Cardiac fibroblast (primary cell): ENCODE data around the gene MUC5B.

Experiments used
- DNase-seq, 2 donors: peaks; one replicate each; pipeline versions ENCODE4 v3.0.0 to v3.0.0-alpha.2; 2010; ENCODE audit warnings: low read depth in 2 of 2
- H3K4me3 ChIP-seq, 2 donors: replicated peaks in 1 of 2; 1 replicate in 1 of 2; 2 replicates in 1 of 2; pipeline ENCODE4 v1.5.1; 2011; ENCODE audit warnings: low read depth in 2 of 2, low read length in 2 of 2, mild to moderate bottlenecking in 2 of 2, moderate library complexity in 1 of 2
- CTCF ChIP-seq: IDR thresholded peaks from one replicate; pipeline ENCODE4 v1.5.1; 2011; ENCODE audit warnings: low read depth, mild to moderate bottlenecking, low read length, inconsistent platforms

MUC5B gene

GRCh38 chr11:1205121-1205986 is 17.5 kb upstream of the MUC5B start:
- no peak for TF ChIP-seq CTCF
- H3K4me3 ChIP-seq, result no peak overlapping the region
- no peak for DNase-seq

DNA sequence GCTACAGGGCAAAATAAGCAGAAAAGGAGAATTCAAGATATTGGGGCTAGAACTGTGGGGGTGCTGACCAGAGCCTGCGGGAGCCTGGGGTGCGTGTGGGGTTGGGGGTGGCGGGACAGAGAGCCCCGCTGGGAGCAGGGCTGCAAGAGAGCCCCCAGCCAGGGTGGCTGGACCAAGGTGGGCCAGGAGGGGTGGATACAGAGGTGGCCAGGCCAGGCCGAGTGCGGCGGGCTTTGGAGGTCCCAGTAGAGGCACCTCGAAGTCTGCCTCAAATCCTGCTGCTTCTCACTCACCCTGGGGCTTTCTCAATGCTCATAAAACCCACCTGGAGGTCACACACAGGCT is 16.9 kb upstream of the MUC5B start:
- no peak for DNase-seq
- no peak for TF ChIP-seq CTCF

GRCh38 chr11:1206391-1207271 is 16.2 kb upstream of the MUC5B start:
- H3K4me3 ChIP-seq, result no peak overlapping the region
- DNase-seq, result no peak
- TF ChIP-seq CTCF, result no peak

More for the DNA sequence above, 16.9 kb upstream of the MUC5B start:
- H3K4me3 ChIP-seq, result no peak overlapping the region

DNA sequence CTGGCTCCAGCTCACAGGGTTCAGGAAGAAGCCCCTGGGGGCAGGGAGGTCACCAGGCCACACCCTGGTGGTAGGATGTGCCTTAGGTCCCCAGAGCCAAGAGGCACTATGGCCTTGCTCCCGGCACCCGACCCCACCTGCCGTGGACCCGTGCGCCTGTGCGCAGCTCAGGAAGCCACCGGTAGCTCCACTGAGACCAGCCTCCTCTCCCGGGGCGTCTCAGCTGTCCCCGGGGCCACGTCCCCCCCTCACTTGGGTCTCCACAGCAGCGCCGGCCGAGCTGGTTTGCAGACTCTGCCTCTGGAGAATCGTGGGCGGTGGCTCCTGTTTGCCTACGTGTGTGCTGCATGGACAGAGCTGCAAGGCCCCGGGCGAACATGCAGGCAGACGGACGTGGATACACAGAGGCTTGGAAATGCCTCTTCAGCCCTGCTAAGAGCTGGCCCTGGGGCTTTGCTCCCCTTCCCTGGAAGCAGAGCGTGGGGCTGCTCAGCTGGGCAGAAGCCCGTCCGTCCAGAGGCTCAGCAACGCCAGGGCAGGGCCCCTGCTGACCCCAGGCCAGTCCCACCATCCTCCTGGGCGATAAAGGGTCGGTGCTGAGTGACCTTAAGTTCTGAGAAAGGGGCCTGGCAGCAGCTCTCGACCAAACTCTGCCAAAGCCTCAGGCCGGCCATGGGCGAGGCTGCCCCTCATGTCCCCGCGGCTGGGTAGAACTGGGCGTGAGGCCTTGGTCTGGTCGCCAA is 15.3 kb upstream of the MUC5B start:
- no peak for DNase-seq
- TF ChIP-seq CTCF, result no peak
- no peak overlapping the region for H3K4me3 ChIP-seq

GRCh38 chr11:1208144-1208393 is 14.8 kb upstream of the MUC5B start:
- no peak for TF ChIP-seq CTCF
- no peak for DNase-seq
- no peak overlapping the region for H3K4me3 ChIP-seq

- DNase-seq, result no peak
- H3K4me3 ChIP-seq, result no peak overlapping the region
- no peak for TF ChIP-seq CTCF
These were observed 14.2 kb upstream of the MUC5B start for GRCh38 chr11:1208394-1209261.
